KBM-7 (cell line): Measurements from ENCODE around the gene RFPL3.
"Not testable (repeated sequence)": the region's sequence is repeated elsewhere in the genome, so short reads cannot be mapped to it uniquely, and the experiment has no call there.

Experiments
- DNase-seq: peaks from one replicate; pipeline ENCODE4 v3.0.0-alpha.2; 2015
- in situ Hi-C: fragments of 300-500 bp; cut with MboI; formaldehyde crosslinking; loops from 2 replicates; pipeline ENCODE4 v1.14.3; 2020; ENCODE audit warnings: low sequenced_read_pairs, low pct_unique_long_range_greater_than_20kb, mixed read lengths

RFPL3 gene

GRCh38 chr22:32328306-32329201 lies 29.1 kb upstream of the RFPL3 start:
- DNase-seq, result no peak
- in situ Hi-C loops, result no loop called here

GRCh38 chr22:32329202-32329645 lies 28.4 kb upstream of the RFPL3 start:
- in situ Hi-C loops, result no loop called here
- DNase-seq, result no peak

GRCh38 chr22:32331236-32331917 lies 26.3 kb upstream of the RFPL3 start:
- DNase-seq, result no peak
- in situ Hi-C loops, result no loop called here

DNA sequence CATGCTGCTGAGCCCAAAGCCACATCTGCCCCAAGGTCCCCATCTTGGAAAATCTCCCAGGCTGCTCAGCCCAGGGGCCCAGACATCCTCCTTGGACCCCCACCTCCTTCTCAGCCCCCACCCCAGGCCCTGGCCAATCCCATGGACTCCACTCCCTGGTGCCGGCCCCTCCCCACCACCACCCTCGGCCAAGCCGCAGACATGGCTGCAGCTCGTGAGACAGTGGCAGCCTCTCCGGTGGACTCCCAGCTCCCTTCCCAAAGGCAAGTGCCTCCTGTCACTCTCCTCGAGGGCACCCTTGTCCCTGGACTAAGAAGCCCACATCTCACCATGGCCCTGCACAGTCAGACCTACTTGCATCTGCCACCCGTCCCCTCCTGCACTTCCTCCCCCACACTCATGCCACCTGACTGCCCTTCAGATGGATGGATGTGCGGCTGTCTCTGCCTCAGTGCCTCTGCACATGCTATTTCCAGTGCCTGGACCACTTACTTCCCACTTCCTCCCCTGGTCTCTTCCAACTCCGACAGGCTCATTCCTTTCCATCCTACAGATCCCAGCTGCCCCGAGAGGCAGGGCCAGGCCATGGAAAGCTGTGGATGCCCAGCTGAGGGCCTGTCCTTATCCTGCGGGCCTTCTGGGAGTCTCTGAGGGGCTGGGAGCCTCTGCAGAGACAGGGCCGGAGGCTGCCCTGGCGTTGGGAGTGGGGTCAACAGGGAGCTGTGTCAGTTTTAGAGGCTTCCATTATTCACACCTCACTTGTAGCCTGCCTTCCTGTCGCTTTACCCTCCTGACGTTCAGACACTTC lies 25.5 kb upstream of the RFPL3 start:
- DNase-seq, result no peak
- in situ Hi-C loops, result no loop called here

DNA sequence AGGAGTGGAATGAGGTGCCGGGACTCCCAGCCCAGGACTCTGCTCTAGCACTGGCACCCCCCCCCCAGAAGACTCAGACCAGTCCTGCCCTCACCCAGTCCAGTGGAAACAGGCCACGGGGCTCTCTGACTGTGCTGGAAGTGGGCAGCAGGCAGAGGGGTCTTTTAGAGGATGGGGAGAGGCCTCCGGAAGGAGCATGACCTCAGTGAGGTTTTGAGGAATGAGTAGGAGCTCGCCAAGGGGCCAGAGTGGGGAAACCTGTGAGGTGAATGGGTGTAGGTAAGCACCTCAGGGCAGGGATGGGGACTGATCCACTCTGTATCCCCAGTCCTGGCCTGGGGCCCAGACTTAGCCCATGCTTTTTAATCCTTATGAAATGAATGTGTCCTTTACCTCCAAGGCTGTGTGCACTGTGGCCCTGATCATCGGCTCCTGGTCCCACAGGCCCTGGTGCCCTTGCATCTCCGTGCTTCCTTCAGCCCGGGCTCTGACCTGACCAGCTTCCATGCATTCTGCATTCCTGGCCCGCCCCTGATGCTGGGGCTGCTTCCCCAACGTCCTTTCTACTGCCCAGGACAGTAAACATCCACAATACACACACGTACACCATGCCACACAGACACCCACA lies 24.4 kb upstream of the RFPL3 start:
- in situ Hi-C loops, result no loop called here
- no peak for DNase-seq

- in situ Hi-C loops, result no loop called here
- no peak for DNase-seq
Measured at GRCh38 chr22:32333769-32334659, 23.7 kb upstream of the RFPL3 start.

DNA sequence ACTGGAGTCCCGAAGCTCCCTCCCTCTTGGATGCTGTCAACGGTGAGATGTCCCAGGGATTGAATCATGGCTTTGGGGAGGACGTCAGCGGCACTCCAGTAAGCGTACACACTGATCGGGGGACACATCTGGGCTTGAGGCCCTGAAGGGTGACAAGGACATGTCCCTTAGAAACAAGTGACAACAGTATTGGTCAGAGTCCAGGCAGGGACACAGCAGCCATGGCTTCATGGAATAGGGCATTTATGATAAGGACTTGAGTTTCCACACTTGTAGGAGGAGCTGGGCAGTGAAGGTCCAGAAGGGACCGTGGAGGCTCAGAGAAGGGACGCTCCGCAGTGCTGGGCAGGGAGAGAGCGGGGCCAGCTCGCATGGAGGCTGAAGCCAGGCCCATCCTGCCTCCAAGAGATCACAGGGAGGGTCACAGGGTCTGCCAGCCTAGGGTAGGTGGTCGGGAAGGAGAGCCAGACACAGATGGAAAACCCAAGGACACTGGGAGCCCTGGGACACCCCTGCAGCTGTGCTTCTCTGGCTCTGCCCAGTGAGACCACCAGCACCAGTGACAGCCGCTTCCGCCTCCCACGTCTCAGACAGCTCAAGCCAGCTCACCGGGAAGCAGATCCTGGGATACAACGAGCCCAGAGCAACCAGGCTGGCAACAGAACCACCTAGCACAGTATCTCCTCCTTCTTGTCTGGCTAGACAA lies 22.9 kb upstream of the RFPL3 start:
- in situ Hi-C loops, result no loop called here

DNA sequence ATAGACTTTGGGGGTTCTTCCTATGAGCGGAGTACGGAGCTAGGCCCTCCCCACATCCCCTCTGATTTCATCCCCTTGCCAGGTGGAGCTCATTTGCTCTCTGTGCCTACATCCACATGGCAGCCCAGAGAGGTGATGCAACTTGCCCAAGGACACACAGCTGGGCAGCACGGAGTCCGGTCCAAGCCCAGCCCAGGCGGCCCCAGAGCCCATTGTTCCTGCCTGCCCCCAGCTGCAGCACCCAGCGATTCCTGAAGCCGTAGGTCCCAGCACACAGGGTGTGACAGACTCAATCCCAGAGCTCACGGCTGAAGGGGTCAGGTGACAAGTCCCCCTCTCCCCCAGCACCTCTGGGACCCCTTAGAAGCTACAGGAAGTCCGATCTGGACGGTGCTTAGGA lies 22.2 kb upstream of the RFPL3 start:
- in situ Hi-C loops, result no loop called here
- DNase-seq, result no peak

More for the DNA sequence above, 22.9 kb upstream of the RFPL3 start:
- no peak for DNase-seq

DNA sequence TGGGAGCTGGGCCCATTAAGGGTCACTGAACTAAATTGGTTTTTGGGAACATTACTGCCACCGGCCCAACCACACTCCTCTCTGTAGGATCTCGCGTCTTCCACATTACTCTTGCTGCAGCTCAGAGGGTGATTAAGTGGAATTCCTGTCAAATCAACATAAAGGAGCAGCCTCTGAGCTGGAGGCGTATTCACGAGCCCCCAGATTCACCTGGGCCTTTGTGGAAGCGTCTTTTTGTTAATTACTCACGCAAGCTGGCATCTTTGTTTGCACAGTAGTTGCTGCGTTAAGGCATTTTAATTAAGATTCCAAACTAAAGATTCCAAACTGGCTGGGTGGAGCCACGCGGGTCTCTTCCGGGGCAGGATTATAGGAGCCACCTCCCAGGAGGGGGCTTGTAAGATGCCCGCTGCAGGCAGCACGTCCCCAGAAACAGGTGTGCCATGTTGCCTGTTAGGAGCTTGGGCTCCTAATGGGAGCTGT lies 21.5 kb upstream of the RFPL3 start:
- DNase-seq, result no peak
- in situ Hi-C loops, result no loop called here

- DNase-seq, result no peak
- in situ Hi-C loops, result no loop called here
Measured at GRCh38 chr22:32336771-32337424, 20.8 kb upstream of the RFPL3 start.

DNA sequence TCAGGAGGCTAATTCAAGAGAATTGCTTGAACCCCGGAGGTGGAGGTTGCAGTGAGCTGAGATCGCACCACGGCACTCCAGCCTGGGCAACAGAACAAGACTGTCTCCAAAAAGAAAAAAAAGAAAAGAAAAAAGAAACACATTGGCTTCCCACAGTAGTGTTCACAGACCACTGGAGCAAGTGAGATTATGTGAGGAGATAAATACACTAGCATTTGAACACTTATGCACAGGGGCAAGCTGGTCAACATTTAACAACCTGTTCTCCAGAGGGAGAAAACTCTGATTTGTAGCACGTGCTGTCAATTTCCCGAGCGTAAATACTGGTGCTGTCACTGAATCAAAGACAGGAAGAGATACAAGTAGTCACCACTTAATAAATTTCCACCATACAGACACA lies 20.2 kb upstream of the RFPL3 start:
- DNase-seq, in situ Hi-C loops: not testable (repeated sequence)

DNA sequence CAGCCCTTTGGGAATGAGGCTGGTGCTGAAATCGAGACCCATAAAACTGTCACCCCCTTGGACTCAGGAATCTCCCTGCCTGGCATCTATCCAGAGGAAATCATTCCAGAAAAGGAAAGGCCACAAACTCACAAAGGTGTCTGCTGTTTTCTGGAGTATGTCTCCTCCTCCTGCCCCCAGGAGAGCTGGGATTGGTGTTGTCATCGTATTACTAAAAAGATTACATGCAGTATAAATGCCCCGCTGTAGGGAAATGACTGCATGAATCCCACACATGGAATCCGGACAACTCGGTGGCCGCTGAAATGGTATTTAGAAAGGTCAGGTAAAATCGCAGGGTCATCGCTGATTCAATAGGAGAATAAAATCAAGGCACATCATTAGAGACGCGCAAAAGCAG lies 18.9 kb upstream of the RFPL3 start:
- in situ Hi-C loops, result no loop called here
- DNase-seq, result no peak

DNA sequence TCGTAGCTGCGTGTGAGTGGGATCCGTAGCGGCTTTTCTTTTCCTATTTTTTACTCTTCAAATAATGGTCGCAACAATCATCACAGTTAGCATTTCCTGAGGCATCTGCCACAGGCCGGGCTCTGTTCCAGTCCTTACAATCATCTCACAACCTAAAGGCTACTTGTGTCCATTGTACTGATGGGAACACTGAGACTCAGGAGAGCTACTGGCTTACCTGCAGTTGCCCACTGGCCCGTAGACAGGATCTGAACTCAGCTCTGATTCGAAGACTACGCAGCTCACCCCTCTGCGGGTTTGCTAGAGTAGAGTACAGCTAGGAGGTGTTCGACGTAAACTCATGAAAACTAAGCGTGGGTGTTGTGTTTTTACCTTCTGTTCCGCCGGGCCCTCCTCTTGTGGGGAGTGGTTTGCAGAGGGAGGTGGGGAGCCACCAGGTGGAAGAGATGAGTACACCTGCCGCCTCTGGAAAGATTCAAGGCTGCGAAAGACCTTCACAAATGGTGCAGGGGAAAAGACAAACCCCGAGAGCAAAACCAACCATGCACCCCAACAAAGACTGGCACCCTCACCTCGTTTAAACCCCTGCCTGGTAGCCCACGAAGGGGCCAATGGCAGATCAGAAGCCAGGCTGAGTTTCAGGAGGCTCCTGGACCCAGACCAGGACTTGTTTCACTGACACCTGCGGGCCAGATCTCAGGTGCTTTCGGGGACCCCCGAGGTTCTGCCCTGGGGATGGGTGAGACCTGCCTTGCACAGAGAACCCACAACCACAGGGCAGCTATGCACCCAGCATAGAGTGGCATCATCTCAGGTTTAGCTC lies 18.3 kb upstream of the RFPL3 start:
- in situ Hi-C loops, result no loop called here
- no peak for DNase-seq

- DNase-seq, result no peak
- in situ Hi-C loops, result no loop called here
Measured at GRCh38 chr22:32340411-32340810, 17.3 kb upstream of the RFPL3 start.

- no peak for DNase-seq
- in situ Hi-C loops, result no loop called here
Measured at GRCh38 chr22:32341122-32341740, 16.4 kb upstream of the RFPL3 start.

GRCh38 chr22:32342977-32343376 lies 14.7 kb upstream of the RFPL3 start:
- no peak for DNase-seq
- in situ Hi-C loops, result no loop called here
